ENCODE measurements around the gene MAP2K3.

Gene MAP2K3

DNA sequence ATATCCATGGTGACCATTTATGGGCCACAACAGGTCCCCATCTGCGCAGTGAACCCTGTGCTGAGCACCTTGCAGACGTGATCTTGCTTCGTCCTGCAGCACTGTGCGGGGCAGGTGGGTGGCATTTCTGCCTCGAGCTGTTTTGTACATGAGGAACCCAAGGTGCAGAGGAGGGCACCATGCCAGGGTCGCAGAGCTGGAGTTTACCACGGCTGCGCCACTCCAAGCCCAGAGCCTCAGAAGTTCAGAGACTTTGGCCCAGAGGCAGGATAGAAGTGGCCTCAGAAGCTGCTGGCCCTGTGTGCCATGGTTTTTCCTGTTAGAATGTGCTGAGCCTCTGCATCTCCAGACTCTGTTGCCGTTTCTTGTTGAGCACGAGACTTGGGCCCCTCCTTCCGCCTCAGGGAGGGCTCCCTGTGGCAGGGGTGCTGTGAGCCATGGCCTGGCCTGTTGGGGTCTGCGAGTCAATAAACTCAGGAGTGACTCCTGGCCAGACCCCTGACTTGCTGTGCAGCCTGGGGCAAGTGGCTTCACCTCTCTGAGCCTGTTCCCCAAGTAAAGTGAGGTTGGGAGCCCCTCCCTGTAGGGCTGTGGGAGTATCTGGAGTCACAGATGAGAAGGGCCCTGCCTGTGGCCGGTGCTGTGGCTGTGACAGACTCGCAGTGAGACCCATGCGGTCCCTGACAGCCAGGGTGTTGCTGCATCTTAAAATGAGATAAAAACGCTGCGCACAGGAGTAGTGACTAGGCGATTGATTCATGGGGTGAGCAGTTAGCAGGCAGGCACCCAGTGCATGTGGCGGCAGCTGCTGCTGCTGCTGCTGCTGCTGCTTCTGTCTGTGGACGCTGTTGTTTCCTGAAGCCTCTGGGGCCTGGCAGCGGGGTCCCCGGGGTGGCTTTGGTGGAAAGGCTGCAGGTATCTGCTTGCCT is 11.8 kb downstream of the MAP2K3 start:
- TF ChIP-seq, protein P1, sequence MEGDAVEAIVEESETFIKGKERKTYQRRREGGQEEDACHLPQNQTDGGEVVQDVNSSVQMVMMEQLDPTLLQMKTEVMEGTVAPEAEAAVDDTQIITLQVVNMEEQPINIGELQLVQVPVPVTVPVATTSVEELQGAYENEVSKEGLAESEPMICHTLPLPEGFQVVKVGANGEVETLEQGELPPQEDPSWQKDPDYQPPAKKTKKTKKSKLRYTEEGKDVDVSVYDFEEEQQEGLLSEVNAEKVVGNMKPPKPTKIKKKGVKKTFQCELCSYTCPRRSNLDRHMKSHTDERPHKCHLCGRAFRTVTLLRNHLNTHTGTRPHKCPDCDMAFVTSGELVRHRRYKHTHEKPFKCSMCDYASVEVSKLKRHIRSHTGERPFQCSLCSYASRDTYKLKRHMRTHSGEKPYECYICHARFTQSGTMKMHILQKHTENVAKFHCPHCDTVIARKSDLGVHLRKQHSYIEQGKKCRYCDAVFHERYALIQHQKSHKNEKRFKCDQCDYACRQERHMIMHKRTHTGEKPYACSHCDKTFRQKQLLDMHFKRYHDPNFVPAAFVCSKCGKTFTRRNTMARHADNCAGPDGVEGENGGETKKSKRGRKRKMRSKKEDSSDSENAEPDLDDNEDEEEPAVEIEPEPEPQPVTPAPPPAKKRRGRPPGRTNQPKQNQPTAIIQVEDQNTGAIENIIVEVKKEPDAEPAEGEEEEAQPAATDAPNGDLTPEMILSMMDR (IDR thresholded peaks at IDR 0.05), result no peak
- Mint-ChIP-seq H3K9me3 (peaks cover 70% of the 10 kb centered on the region), H3K4me3 (no peak overlapping the region), H3K27me3 (ENCODE audit: low read depth, poor library complexity) (peaks cover 3% of the 10 kb centered on the region), H3K27ac (peak overlapping the region; percentile 72), H3K4me1 (peaks cover 9% of the 10 kb centered on the region), H3K36me3 (ENCODE audit: low read depth) (peaks cover 15% of the 10 kb centered on the region)
- no peak for DNase-seq

DNA sequence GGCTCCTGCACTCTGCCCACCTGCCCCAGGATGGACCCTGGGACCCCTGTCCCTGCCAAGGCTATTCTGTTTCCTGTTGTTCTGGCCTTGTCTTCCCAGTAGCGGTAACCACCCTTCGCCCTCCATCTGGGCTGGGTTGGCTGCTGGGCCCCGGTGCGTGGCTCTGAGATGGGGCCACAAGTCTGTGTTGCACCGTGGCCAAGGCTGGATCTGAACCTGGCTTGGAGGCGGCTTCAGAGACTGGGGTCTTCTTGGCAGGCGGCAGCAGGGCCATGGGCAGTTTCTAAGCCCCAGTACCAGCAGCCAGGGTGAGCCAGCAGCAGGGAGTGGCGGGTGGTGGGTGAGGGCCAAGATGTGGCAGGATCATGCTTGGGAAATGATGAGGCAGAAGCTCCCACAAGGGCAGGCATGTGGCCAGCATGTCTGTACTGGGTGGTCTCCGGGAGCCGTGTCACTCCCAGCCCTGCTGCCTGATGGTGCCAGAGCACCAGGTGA is 12.6 kb downstream of the MAP2K3 start:
- TF ChIP-seq, protein P1 (IDR thresholded peaks at IDR 0.05), result no peak
- peaks cover 3% of the 10 kb centered on the region for H3K27me3 Mint-ChIP-seq (ENCODE audit: low read depth, poor library complexity)
- H3K36me3 Mint-ChIP-seq (ENCODE audit: low read depth), result peaks cover 16% of the 10 kb centered on the region
- H3K4me3 Mint-ChIP-seq, result no peak overlapping the region
- H3K4me1 Mint-ChIP-seq, result peaks cover 4% of the 10 kb centered on the region
- no peak overlapping the region for H3K27ac Mint-ChIP-seq
- no peak for DNase-seq
- H3K9me3 Mint-ChIP-seq, result peaks cover 65% of the 10 kb centered on the region

DNA sequence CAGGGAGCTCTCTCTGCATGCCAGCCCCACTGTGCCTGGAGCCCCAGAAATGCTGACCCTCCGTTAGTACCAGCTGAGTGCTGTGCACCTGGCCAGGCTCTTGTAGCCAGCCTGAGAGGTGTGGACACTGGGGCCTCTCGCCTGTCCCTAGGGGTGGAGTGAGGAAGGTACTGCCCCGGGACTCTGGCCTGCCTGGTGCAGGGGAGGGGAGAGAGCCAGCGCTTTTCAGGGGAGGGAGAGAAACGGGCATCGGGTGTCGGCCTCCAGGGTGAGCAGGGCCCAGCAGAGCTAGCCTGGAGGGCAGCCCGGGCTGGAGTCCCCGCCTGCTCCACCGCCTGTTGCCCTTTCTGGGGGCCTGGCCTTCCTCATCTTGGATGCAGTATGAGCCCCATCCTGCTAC is 13.1 kb downstream of the MAP2K3 start:
- TF ChIP-seq, protein P1 (IDR thresholded peaks at IDR 0.05), result no peak
- peaks cover 64% of the 10 kb centered on the region for H3K9me3 Mint-ChIP-seq

DNA sequence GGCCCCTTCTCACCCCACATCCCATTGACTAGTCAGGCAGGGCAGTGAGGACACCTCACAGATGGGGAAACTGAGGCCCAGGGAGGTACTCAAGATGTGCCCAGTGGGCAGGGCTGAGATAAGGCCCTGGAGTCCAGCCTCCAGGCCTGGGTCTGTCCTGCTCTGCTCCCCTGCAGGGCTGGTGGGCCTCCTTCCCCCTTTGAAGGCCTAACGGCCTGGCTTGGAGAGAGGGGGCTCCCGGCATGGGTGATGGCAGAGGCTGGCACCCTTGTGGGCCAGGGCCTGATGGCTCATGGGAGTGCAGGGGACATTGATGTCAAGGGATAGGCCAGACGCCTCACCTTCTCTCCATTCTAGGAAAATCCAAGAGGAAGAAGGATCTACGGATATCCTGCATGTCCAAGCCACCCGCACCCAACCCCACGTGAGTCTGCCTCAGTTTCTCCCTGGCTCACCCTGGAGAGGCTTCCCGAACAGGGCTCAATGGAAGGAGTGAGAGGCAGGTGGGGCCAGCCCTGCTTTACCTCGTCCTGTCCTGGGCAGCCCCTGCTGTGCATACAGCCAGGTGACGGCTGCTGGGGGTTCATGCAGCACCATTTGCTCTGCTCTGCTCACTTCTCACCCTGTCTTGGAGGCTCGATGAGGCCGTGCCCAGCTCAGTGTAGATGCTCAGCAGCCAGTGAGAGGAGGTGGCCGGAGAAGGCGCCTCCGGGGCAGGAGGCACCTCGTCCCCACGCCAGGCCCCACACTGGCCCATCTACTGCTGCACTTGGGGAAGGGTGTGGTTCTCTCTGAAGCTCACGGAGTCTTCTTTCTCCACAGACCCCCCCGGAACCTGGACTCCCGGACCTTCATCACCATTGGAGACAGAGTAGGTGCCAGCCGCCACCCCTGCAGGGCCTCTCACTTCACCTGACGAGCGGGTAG is 13.8 kb downstream of the MAP2K3 start:
- H3K4me1 Mint-ChIP-seq, result no peaks in the 10 kb centered on the region
- no peak overlapping the region for H3K27ac Mint-ChIP-seq
- no peak overlapping the region for H3K4me3 Mint-ChIP-seq
- peaks cover 68% of the 10 kb centered on the region for H3K9me3 Mint-ChIP-seq
- no peak for DNase-seq
- H3K36me3 Mint-ChIP-seq (ENCODE audit: low read depth), result peaks cover 20% of the 10 kb centered on the region
- H3K27me3 Mint-ChIP-seq (ENCODE audit: low read depth, poor library complexity), result peaks cover 3% of the 10 kb centered on the region
- TF ChIP-seq, protein P1 (IDR thresholded peaks at IDR 0.05), result no peak

More for the DNA sequence above, 13.1 kb downstream of the MAP2K3 start:
- Mint-ChIP-seq H3K36me3 (ENCODE audit: low read depth) (peaks cover 16% of the 10 kb centered on the region), H3K27me3 (ENCODE audit: low read depth, poor library complexity) (peaks cover 3% of the 10 kb centered on the region), H3K4me1 (no peaks in the 10 kb centered on the region), H3K4me3 (no peak overlapping the region), H3K27ac (no peak overlapping the region)
- DNase-seq, result no peak

DNA sequence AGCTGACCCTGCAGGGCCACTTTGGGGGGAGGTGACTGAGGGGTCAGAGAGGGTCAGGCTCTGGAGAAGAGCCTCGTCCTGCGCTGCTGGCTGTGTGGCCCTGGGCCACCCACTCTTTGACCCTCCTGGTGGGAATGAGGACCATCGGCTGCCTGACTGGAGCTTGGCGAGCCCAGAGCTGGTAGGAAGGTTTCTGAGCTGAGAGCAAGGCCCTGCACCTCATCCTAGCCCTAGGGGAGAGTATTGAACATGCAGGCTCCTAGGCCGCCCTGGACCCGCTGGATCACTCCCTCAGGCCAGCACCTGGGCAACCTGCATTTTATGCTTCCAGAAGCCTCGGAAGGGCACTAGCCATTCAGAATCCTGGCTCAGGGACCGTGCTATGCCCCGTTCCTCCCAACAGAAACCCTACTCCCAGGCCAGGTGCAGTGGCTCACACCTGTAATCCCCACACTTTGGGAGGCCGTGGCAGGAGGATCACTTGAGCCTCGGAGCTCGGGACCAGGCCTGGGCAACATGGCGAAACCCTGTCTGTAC is 14.5 kb downstream of the MAP2K3 start:
- DNase-seq, result no peak
- TF ChIP-seq, protein P1 (IDR thresholded peaks at IDR 0.05), result no peak
- no peak overlapping the region for H3K4me3 Mint-ChIP-seq
- peaks cover 74% of the 10 kb centered on the region for H3K9me3 Mint-ChIP-seq
- peaks cover 3% of the 10 kb centered on the region for H3K27me3 Mint-ChIP-seq (ENCODE audit: low read depth, poor library complexity)
- no peak overlapping the region for H3K27ac Mint-ChIP-seq
- peaks cover 20% of the 10 kb centered on the region for H3K36me3 Mint-ChIP-seq (ENCODE audit: low read depth)
- H3K4me1 Mint-ChIP-seq, result no peaks in the 10 kb centered on the region
